Cardiac septum (tissue), 1 donor: Measurements from ENCODE around the gene YAP1. TPM values are rescaled to one million over a fixed set of nuclear protein-coding genes. Genes with fewer than 3 reads are reported as not detected.
"Not testable (repeated sequence)": the region's sequence is repeated elsewhere in the genome, so short reads cannot be mapped to it uniquely, and the experiment has no call there.

Source experiments
- DNase-seq: peaks from one replicate; pipeline ENCODE4 v3.0.0-alpha.2; 2020; ENCODE audit warnings: low spot score
- intact Hi-C: fragments of 100-400 bp; cut with DNase I; formaldehyde crosslinking; loops from one replicate; pipeline ENCODE4 v1.14.0; 2022
- total RNA-seq: library from RNA; stranded (reverse); fragmentation: NEBNext Ultra II Directional; extraction: Animal tissue kit (Norgen Biotek cat#: 25700); gene quantifications from one replicate; pipeline ENCODE4 v1.2.1, GENCODE V29; 2021
- donor health status: DM: no; HTN: no; CAD: no.

YAP1 gene
- total RNA-seq, 1 donor from 2014 or later: 74.9 TPM

- intact Hi-C loops, DNase-seq: not testable (repeated sequence)
These were observed 154.5 kb downstream of the YAP1 start for GRCh38 chr11:102264704-102265103.

DNA sequence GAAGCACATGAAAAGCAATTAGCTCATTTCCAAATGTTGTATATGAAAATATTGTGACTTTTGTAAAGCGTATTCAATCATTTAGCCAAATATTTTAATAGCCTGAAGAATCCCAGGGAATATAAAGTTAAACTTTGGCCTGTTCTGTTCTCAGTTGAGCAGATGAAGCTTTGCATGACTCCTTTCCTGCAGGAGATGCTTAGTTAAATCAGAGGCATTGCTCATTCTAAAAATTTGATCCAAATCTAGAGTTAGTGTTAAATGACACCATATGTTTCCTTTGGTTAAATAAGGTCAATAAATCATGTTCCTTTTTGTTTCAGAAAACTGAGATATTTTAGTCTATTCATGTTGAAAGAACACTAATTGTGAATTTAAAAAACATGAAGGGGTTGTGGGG lies 155.9 kb downstream of the YAP1 start:
- no peak for DNase-seq
- intact Hi-C loops: no loop called here

- intact Hi-C loops: loop anchor here (2.0 kb wide), 1 partner anchor 157 kb away; the partner anchor contains the start of gene YAP1
- no peak for DNase-seq
These were observed 157.4 kb downstream of the YAP1 start for GRCh38 chr11:102267609-102268008.

DNA sequence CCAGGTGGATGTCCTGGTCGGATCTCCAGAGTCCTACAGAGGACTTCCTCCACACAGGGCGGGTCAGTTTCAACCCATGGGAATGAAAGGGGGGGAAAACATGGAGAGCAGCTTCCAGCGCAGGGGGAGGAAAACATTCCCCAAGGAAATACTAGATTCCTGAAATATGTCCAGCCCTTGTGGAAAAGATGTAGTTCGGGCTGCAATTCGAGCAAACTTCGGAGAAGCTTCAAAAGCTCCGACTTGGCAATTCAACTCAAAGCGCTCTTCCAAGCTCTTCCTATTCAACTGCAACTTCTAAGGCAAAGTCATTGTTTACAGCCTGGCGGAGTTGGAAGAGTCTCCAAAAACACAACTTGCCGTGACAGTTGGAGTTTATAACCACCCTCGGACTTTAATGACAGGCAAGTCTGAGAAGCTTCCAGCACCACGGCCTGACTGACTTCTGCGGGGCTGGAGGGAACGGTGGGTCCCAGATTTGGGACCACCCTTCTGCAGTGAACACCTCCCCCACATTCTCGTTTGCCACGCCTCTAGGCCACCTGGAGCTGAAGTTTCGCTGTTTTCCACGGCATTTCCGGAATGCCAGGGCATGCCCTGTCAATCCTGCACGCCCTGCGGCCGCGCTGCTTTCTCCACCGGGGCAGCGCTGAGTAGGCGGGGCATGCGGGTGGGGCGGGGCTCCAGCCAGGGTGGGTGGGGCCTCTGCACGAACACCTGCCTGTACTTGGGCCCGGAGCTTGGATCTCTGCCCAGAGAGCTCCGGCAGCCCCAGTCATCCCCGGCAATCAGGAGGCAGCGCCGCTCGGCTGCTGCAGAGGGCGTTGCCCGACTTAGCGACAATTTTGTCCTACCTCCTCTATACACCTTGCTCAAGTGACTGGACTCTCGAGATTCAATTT lies 158.1 kb downstream of the YAP1 start:
- DNase-seq: peak; percentile 85
- intact Hi-C loops: loop anchor here (2.0 kb wide), 1 partner anchor 158 kb away; the partner anchor contains the start of gene YAP1

DNA sequence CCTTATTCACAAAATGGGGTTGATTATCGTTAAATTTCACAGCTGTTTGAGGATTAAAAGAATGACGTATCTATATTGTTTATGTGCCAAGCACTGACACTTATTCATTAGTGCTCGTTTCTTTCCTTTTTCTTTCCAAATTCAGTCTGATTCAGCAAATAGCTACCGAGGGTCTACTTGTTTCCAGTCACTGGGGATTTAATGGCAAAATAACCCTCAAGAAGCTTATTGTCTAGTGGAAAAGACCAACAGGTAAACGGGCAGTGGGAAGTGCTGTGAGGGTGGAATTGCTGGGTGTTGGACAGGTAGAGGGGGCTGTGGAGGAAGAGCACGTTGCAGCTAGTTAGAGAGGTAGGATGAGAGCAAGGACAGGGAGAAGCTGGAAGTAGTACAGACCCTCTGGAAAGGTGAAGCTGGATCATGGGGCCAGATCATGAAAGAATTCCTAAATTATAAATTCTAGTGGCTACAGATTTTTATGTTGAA lies 158.8 kb downstream of the YAP1 start:
- intact Hi-C loops: loop anchor here (2.0 kb wide), 1 partner anchor 158 kb away; the partner anchor contains the start of gene YAP1
- no peak for DNase-seq

DNA sequence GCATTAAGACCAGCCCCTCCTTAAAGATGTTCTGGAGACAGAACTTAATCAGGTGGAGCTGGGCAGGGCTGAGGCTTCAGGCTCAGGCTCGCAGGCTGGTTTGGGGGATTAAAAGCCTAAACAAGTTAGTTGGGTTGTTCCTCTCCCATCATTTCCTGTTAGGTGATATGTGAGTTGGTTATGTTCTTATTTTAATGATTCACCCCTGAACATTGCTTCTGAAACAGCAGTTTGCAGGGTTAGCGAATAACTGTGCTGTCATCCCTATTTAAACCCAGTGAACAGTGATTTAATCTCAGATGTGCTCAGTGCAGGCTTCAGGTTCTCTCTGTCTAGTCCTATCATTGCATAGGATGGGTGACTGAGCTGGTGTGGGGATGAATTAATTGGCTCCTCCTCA lies 159.7 kb downstream of the YAP1 start:
- intact Hi-C loops: loop anchor here (2.0 kb wide), 1 partner anchor 159 kb away; the partner anchor contains the start of gene YAP1
- no peak for DNase-seq

DNA sequence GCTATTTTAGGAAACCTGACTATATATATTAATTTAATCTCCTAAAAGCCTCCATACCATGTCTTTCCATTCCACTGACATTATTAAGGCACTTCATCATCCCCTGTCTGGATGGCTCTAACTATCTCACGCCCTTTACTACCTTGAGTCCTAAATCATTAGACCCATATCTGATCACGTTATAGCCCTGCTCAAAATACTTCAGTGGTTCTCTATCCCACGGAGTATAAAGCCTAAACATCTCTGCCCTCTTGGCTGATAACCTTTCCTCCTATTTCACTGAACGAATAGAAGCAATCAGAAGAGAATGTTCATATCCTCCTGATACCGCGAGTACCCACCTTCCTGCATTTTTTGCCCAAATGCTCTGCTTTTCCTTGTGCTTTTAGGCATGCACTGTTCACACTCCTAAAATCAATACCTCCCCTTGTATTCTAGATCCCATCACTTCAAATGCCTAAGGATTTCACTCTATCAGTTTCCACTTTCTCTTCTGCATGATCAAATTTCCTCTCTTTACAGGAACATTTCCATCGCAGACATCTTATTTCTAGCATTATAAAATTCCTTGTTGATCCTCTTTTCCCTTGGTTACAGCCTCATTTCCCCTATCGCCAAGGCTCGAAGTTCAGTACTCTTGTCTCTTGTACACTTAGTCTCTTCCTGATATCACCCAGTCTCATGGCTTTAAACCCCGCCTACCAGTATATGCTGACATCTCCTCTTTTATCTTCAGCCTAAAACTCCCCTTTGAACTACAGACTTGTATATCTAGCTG lies 162.0 kb downstream of the YAP1 start:
- intact Hi-C loops: no loop called here
- DNase-seq: no peak

DNA sequence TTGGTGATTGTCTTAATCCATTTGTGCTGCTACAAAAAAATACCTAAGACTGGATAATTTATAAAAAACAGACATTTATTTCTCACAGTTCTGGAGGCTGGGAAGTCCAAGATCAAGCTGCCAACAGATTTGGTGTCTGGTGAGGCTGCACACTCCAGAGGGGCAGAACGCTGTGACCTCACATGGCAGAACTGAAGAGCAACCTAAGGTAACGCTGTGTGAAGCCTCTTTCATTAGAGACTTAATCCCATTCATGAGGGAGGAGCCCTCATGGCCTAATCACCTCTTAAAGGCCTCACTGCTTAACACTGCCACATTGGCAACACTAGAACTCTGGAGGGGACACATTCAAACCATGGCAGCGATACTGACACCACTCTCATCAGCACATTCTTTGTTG lies 164.4 kb downstream of the YAP1 start:
- intact Hi-C loops: no loop called here
- no peak for DNase-seq

DNA sequence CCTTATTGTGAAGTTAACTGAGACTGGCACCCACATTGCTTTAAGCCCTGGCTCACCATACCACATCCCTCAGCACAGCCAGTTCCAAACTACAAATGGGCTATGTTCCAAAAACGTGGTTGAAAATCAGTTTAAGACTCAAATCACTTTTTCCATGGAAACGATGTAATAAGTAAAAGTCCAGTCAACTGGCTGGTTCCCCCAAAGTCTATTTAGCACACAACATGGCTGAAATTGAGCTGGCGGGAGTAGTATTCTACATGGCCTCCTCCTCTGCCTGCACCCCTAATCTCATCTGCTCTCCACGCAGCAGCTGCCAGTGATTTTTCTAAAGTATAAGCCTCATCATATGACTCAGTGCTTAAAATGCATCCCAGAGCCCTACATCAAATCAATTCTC lies 166.1 kb downstream of the YAP1 start:
- DNase-seq: no peak
- intact Hi-C loops: no loop called here

DNA sequence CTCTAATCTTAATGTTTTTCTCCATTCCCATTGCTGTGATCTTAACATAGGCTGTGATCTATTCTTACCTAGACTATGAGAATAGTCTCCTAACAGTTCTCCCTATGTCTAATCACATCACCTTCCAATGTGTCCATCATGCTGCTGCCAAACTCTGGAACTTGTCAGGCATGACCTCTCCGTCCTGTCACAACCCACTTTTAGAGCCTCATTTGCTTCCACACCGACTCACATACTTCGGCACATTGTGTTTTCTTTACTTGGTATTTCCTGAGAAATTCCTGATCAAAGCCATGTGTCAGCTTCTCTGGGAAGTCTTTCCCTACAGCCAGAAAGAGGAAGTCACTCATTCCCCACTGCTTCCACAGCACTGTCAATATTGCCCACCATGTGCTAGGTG lies 166.5 kb downstream of the YAP1 start:
- intact Hi-C loops: no loop called here
- no peak for DNase-seq

DNA sequence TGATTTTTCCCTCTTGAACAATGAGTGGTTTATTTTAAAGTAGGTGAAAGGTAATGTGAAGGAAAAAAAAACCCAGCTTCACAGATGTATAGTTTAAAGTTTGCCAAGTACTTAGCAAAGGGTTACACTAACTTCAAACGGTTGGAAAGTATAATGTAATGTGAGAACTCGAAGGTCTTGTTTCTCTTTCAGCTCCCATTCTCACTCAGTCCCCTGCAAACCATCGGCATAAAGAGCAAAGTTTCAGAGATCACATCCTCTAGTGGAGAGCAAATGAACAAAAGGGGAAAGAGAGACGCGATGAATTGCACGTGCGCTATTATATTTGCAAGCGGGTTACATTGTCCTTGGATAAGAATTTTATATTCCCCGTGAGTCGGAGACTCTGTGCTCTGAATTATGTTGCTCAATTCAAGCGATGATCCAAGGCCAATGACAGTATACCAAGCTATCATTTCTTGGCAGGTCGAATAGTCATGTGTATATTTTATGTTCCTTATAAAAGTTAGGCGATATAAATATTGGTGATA lies 169.5 kb downstream of the YAP1 start:
- DNase-seq: no peak
- intact Hi-C loops: no loop called here

DNA sequence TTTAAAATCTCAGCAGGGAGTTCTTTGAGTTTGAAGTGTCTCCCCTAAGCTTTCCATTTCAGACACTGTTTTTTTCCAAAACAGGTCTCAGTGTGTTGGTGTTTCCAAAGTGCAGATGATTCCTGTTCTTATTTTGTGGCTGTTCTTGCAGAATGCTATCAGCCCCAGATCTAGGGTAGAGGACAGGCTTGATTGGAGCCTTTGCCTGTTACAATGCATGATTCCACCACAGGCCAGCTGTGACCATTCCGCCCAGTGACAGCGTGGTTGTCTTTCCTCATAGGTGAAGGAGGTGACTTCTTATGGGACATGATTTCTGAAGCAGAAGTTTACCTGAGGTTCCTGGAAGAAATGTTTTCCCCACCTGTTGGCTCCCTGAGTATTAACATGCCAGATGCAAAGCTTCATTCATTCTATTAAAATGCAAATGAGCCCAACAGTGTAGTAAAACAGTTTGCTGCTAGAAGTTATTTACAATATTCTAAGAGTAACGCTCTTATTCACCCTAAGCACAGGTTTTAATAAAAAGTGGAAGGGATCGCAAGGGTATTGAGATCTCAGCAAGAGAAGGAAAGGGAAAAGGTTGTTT lies 170.1 kb downstream of the YAP1 start:
- intact Hi-C loops: no loop called here

More for the DNA sequence above, 170.1 kb downstream of the YAP1 start:
- DNase-seq: no peak

Other genes with a start within 250 kb of the YAP1 start
- gene CEP126, start 195.4 kb upstream of the YAP1 start, total RNA-seq: 1.5 TPM
- 1.9 TPM for gene ANGPTL5, start 193.9 kb upstream of the YAP1 start, total RNA-seq
- 0.38 TPM for gene CFAP300, start 63.0 kb upstream of the YAP1 start, total RNA-seq
- 1.8 TPM for gene BIRC3, start 207.0 kb downstream of the YAP1 start, total RNA-seq
- 31.5 TPM for gene BIRC2, start 236.8 kb downstream of the YAP1 start, total RNA-seq